H1 (cell line): Measurements from ENCODE around the gene MKRN2OS. TPM values are rescaled to one million over a fixed set of nuclear protein-coding genes. Genes with fewer than 3 reads are reported as not detected.

Experiments
- CTCF ChIA-PET: fragments of 300-600 bp; sonication (Branson Sonifier 250); formaldehyde crosslinking; loops from one replicate; lab custom pipeline; 2021; ENCODE audit not compliant: partially characterized antibody; lab: Charles Lee
- POLR2A ChIA-PET: fragments of 300-600 bp; sonication (Branson Sonifier 250); formaldehyde crosslinking; loops from one replicate; lab custom pipeline; 2021; ENCODE audit warnings: inconsistent platforms; ENCODE audit not compliant: partially characterized antibody; lab: Charles Lee
- DNase-seq, 2 experiments: peaks; one replicate each; pipeline versions ENCODE4 v3.0.0 to v3.0.0-alpha.2; 2010 to 2022; ENCODE audit warnings: low spot score in 2 of 2, low read depth in 1 of 2, mixed read lengths in 1 of 2
- FAIRE-seq: peaks from 2 replicates; lab custom pipeline; 2011; peaks lifted over from hg19 to GRCh38; lab: Jason Lieb, UNC
- H2AFZ ChIP-seq: 2 replicates; pipeline ENCODE4 v1.8.1; 2012; ENCODE audit warnings: low read length, inconsistent platforms
- H2AK5ac ChIP-seq: 2 replicates; pipeline ENCODE4 v1.6.1; 2013; ENCODE audit warnings: low read depth, low read length
- H2BK120ac ChIP-seq: replicated peaks from 2 replicates; pipeline ENCODE3; 2013; ENCODE audit warnings: low read depth, low read length, inconsistent platforms
- H2BK12ac ChIP-seq: 2 replicates; pipeline ENCODE4 v1.6.1; 2013; ENCODE audit warnings: low read depth, low read length
- H2BK15ac ChIP-seq: 2 replicates; pipeline ENCODE4 v1.6.1; 2013; ENCODE audit warnings: low read length
- H2BK20ac ChIP-seq: 2 replicates; pipeline ENCODE4 v1.6.1; 2013; ENCODE audit warnings: low read length
- H2BK5ac ChIP-seq: 2 replicates; pipeline ENCODE4 v1.6.1; 2013; ENCODE audit warnings: low read depth, low read length
- H3K14ac ChIP-seq: 2 replicates; pipeline ENCODE4 v1.6.1; 2013; ENCODE audit warnings: inconsistent platforms; ENCODE audit not compliant: insufficient read length
- H3K18ac ChIP-seq: 2 replicates; pipeline ENCODE4 v1.6.1; 2013; ENCODE audit warnings: low read length; ENCODE audit errors: extremely low read depth
- H3K23ac ChIP-seq: 2 replicates; pipeline ENCODE4 v1.6.1; 2013; ENCODE audit warnings: inconsistent platforms; ENCODE audit not compliant: insufficient read length
- H3K23me2 ChIP-seq: 2 replicates; pipeline ENCODE4 v1.6.1; 2013; ENCODE audit warnings: low read depth, low read length
- H3K27ac ChIP-seq: 2 replicates; pipeline ENCODE4 v1.6.1; 2011; ENCODE audit warnings: low read depth, low read length, inconsistent platforms
- H3K27me3 ChIP-seq, 4 experiments: replicated peaks in 1 of 4; 1 replicate in 1 of 4; 2 replicates in 3 of 4; pipeline versions ENCODE4 v1.6.1 to v1.8.1; 2011 to 2013; ENCODE audit warnings: low read length in 3 of 4, mild to moderate bottlenecking in 3 of 4, inconsistent platforms in 2 of 4, mixed read lengths in 2 of 4, moderate library complexity in 1 of 4; ENCODE audit not compliant: control insufficient read depth in 3 of 4, insufficient read depth in 3 of 4; ENCODE audit errors: extremely low read depth in 1 of 4
- H3K36me3 ChIP-seq, 4 experiments: 2 replicates each; pipeline versions ENCODE4 v1.6.1 to v1.8.1; 2011 to 2013; ENCODE audit warnings: mild to moderate bottlenecking in 4 of 4, low read length in 3 of 4, moderate library complexity in 2 of 4, control low read depth in 1 of 4, inconsistent platforms in 1 of 4; ENCODE audit not compliant: insufficient read depth in 4 of 4, control insufficient read depth in 2 of 4
- H3K4ac ChIP-seq: replicated peaks from 2 replicates; pipeline ENCODE3; 2013; ENCODE audit warnings: low read length, low read depth, mixed read lengths, inconsistent platforms; ENCODE audit not compliant: insufficient read length
- H3K4me1 ChIP-seq, 4 experiments: replicated peaks in 1 of 4; 1 replicate in 1 of 4; 2 replicates in 3 of 4; pipeline versions ENCODE4 v1.6.1 to v1.8.1; 2011 to 2013; ENCODE audit warnings: low read length in 3 of 4, inconsistent platforms in 2 of 4, mixed read lengths in 1 of 4; ENCODE audit not compliant: insufficient read depth in 4 of 4, control insufficient read depth in 3 of 4
- H3K4me2 ChIP-seq, 2 experiments: 2 replicates each; pipeline versions ENCODE4 v1.6.1 to v1.8.1; 2011 to 2013; ENCODE audit warnings: low read depth in 2 of 2, low read length in 2 of 2, control low read depth in 1 of 2, inconsistent platforms in 1 of 2, mild to moderate bottlenecking in 1 of 2; ENCODE audit not compliant: insufficient read depth in 1 of 2
- H3K4me3 ChIP-seq, 4 experiments: fragments of 200-600, 300-600 bp in 1 of 4; sonication (generic), shearing (Covaris generic), sonication (Bioruptor Twin) in 1 of 4; 2 replicates each; pipeline versions ENCODE4 v1.5.1 to v1.8.1; 2011 to 2016; ENCODE audit warnings: low read length in 4 of 4, low read depth in 3 of 4, control low read depth in 2 of 4, inconsistent platforms in 2 of 4, mild to moderate bottlenecking in 2 of 4, mixed read lengths in 1 of 4, moderate library complexity in 1 of 4; ENCODE audit not compliant: insufficient read depth in 2 of 4; ENCODE audit errors: extremely low read depth in 1 of 4
- H3K56ac ChIP-seq: replicated peaks from 2 replicates; pipeline ENCODE3; 2013; ENCODE audit warnings: low read depth, mild to moderate bottlenecking, mixed read lengths, low read length, inconsistent platforms; ENCODE audit not compliant: insufficient read length
- H3K79me1 ChIP-seq: 2 replicates; pipeline ENCODE4 v1.6.1; 2013; ENCODE audit warnings: low read depth, low read length, control low read depth
- H3K79me2 ChIP-seq, 2 experiments: 2 replicates each; pipeline versions ENCODE4 v1.6.1 to v1.8.1; 2012 to 2013; ENCODE audit warnings: low read length in 2 of 2, mild to moderate bottlenecking in 2 of 2, inconsistent platforms in 1 of 2; ENCODE audit not compliant: insufficient read depth in 2 of 2, control insufficient read depth in 1 of 2
- H3K9ac ChIP-seq, 4 experiments: replicated peaks in 1 of 4; 1 replicate in 1 of 4; 2 replicates in 3 of 4; pipeline versions ENCODE4 v1.6.1 to v1.8.1; 2011 to 2013; ENCODE audit warnings: low read depth in 3 of 4, low read length in 3 of 4, control low read depth in 2 of 4, mild to moderate bottlenecking in 2 of 4, moderate library complexity in 2 of 4, inconsistent platforms in 1 of 4; ENCODE audit errors: extremely low read depth in 1 of 4
- H3K9me3 ChIP-seq, 2 experiments: 2 replicates each; pipeline versions ENCODE4 v1.6.1 to v1.8.1; 2012 to 2013; ENCODE audit warnings: mild to moderate bottlenecking in 2 of 2, moderate library complexity in 2 of 2, control low read depth in 1 of 2, inconsistent platforms in 1 of 2, low read depth in 1 of 2, low read length in 1 of 2, mixed read lengths in 1 of 2; ENCODE audit not compliant: insufficient read depth in 2 of 2
- H4K20me1 ChIP-seq, 2 experiments: replicated peaks in 1 of 2; 2 replicates each; pipeline versions ENCODE3 to v1.8.1; 2011 to 2013; ENCODE audit warnings: inconsistent platforms in 2 of 2, low read length in 2 of 2, mild to moderate bottlenecking in 1 of 2; ENCODE audit not compliant: insufficient read depth in 2 of 2, control insufficient read depth in 1 of 2
- H4K5ac ChIP-seq: 2 replicates; pipeline ENCODE4 v1.6.1; 2013; ENCODE audit warnings: low read length, low read depth, mixed read lengths, inconsistent platforms; ENCODE audit not compliant: insufficient read length
- H4K8ac ChIP-seq: 2 replicates; pipeline ENCODE4 v1.8.0; 2013; ENCODE audit warnings: mild to moderate bottlenecking, moderate library complexity, low read length, inconsistent platforms; ENCODE audit not compliant: insufficient read depth; ENCODE audit errors: extremely low read depth
- H4K91ac ChIP-seq: replicated peaks from 2 replicates; pipeline ENCODE3; 2013; ENCODE audit warnings: low read length, mixed read lengths, inconsistent platforms; ENCODE audit not compliant: insufficient read length
- ASH2L ChIP-seq: fragments of 200-600, 300-600 bp; sonication (generic); IDR thresholded peaks from one replicate; pipeline ENCODE4 v1.7.1; 2017; ENCODE audit warnings: low read length
- ATF3 ChIP-seq: IDR thresholded peaks from 2 replicates; pipeline ENCODE4 v1.6.1; 2011; ENCODE audit warnings: low read depth, mild to moderate bottlenecking, low read length; ENCODE audit not compliant: insufficient read depth
- BACH1 ChIP-seq: IDR thresholded peaks from 2 replicates; pipeline ENCODE4 v1.6.1; 2012; ENCODE audit warnings: low read length, improper control_type of control experiment
- BCL11A ChIP-seq, 2 experiments: IDR thresholded peaks; one replicate each; pipeline ENCODE4 v1.6.1; 2011; ENCODE audit warnings: low read depth in 2 of 2, low read length in 2 of 2, mild to moderate bottlenecking in 2 of 2
- BRCA1 ChIP-seq: IDR thresholded peaks from 2 replicates; pipeline ENCODE4 v1.6.1; 2012; ENCODE audit warnings: low read depth, low read length, improper control_type of control experiment
- CTBP2 ChIP-seq: IDR thresholded peaks from 2 replicates; pipeline ENCODE4 v1.7.0; 2011; ENCODE audit warnings: borderline replicate concordance, mild to moderate bottlenecking, moderate library complexity, mixed read lengths, low read length; ENCODE audit not compliant: insufficient read depth, insufficient read length
- HDAC2 ChIP-seq, 2 experiments: fragments of 300-600 bp in 1 of 2; sonication (generic) in 1 of 2; IDR thresholded peaks; 2 replicates each; pipeline ENCODE4 v1.6.1; 2011 to 2012; ENCODE audit warnings: low read depth in 2 of 2, low read length in 2 of 2, mild to moderate bottlenecking in 2 of 2, moderate library complexity in 2 of 2, borderline replicate concordance in 1 of 2, inconsistent platforms in 1 of 2
- KDM1A ChIP-seq: fragments of 200-600, 300-600 bp; sonication (generic); IDR thresholded peaks from 2 replicates; pipeline ENCODE4 v1.7.1; 2016; ENCODE audit warnings: mild to moderate bottlenecking, low read length, borderline replicate concordance
- POLR2A ChIP-seq, 2 experiments: IDR thresholded peaks; 1 replicate in 1 of 2; 2 replicates in 1 of 2; pipeline ENCODE4 v1.6.1; 2011; ENCODE audit warnings: low read depth in 2 of 2, low read length in 2 of 2, mild to moderate bottlenecking in 2 of 2; ENCODE audit errors: control extremely low read depth in 1 of 2
- POLR2AphosphoS5 ChIP-seq: IDR thresholded peaks from 2 replicates; pipeline ENCODE4 v1.6.1; 2011; ENCODE audit warnings: low read depth, low read length
- YY1 ChIP-seq: IDR thresholded peaks from 2 replicates; pipeline ENCODE4 v1.6.1; 2011; ENCODE audit warnings: low read depth, mild to moderate bottlenecking, low read length
- WGBS, 2 experiments: shearing (Covaris generic) in 1 of 2; methylation state at CpG; one replicate each; pipeline versions ENCODE4 v1.1.6 to v1.1.7; 2013 to 2015; ENCODE audit warnings: low lambda C conversion rate in 2 of 2, mixed read lengths in 2 of 2, inconsistent platforms in 1 of 2, low coverage in 1 of 2, missing lambda C conversion rate in 1 of 2; ENCODE audit not compliant: insufficient replicate concordance in 2 of 2, insufficient coverage in 1 of 2, insufficient read length in 1 of 2; ENCODE audit errors: extremely low coverage in 1 of 2, missing lambda C conversion rate in 1 of 2; 5-methylcytosine and 5-hydroxymethylcytosine counted together
- polyA plus RNA-seq, 7 experiments: library from polyadenylated mRNA; depleted of rRNA in 3 of 7; stranded (reverse) in 5 of 7; unstranded in 2 of 7; fragments of >200 nt in 5 of 7; fragments of 200-250 nt in 2 of 7; gene quantifications; 1 replicate in 5 of 7; 2 replicates in 1 of 7; 4 replicates in 1 of 7; pipeline versions ENCODE4 v1.2.1 to v1.2.3, GENCODE V29; 2011 to 2013; ENCODE audit warnings: missing spikeins in 2 of 7, mixed read lengths in 2 of 7
- total RNA-seq: library from RNA; stranded (reverse); fragmentation: NEBNext Ultra II Directional; extraction: Animal tissue kit (Norgen Biotek cat#: 25700); gene quantifications from 2 replicates; pipeline ENCODE4 v1.2.1, GENCODE V29; 2021

MKRN2OS gene
- total and polyA plus RNA-seq, 2 of the 8 experiments (the other 6 are each of a cell fraction or from before 2014, with no cell fraction given): 0.15 to 0.41 TPM

DNA sequence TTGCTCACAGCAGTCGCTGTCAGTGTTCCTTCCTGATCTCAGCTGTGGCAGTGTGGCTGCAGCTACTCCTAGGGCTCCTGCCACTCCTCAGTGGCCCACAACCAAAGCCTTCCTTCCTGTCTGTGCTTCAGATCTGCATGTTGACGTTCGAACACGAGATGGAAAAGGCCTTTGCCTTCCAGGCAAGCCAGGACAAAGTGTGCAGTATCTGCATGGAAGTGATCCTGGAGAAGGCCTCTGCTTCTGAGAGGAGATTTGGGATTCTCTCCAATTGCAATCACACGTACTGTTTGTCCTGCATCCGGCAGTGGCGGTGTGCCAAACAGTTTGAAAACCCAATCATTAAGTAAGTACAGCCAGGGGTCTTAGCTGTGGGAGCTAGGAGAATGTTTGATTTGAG is 29.4 kb upstream of the MKRN2OS start:
- Histone ChIP-seq H3K4me2 (no peak overlapping the region), H3K36me3 (peaks cover 18 to 77% (median 50%) of the 10 kb centered on the region in 4 experiments; a peak in 7 of 8 replicates), H2AK5ac (no peak overlapping the region), H3K4me1 (no peaks in the 10 kb centered on the region), H3K9me3 (no peaks in the 10 kb centered on the region), H2BK5ac (no peak overlapping the region), H3K18ac (no peak overlapping the region), H4K8ac (no peak overlapping the region), H2BK20ac (no peak overlapping the region), H2AFZ (no peak overlapping the region), H3K9ac (no peak overlapping the region), H4K20me1 (peaks cover 3 to 6% of the 10 kb centered on the region in 2 experiments), H3K4ac (no peak overlapping the region), H3K27me3 (no peaks in the 10 kb centered on the region), H3K79me1 (no peaks in the 10 kb centered on the region; the same call in 1 of the 2 replicates), H3K56ac (no peak overlapping the region), H3K14ac (no peak overlapping the region), H3K79me2 (no peaks in the 10 kb centered on the region), H2BK15ac (no peak overlapping the region), H4K5ac (no peak overlapping the region)
- POLR2A ChIA-PET: interaction anchor here (1.0 to 1.4 kb wide), 3 partner anchors 8 to 18 kb away, joined by 3 to 5 read pairs (median 3); partner anchors contain the start of gene MKRN2
- CTCF ChIA-PET: interaction anchor here (1.6 kb wide), 1 partner anchor 16 kb away, joined by 3 read pairs; no protein-coding TSS in a partner anchor
- TF ChIP-seq ASH2L (no peak), HDAC2 (IDR thresholded peaks at IDR 0.05; ENCODE audit: borderline replicate concordance in 1 of 2, low read depth in 2 of 2, low read length in 2 of 2) (no peak), BCL11A (IDR thresholded peaks at IDR 0.05; ENCODE audit: low read depth in 2 of 2, low read length in 2 of 2) (no peak), KDM1A (no peak), POLR2A (IDR thresholded peaks at IDR 0.05; ENCODE audit: control extremely low read depth in 1 of 2, low read depth in 2 of 2, low read length in 2 of 2) (no peak), BACH1 (no peak), POLR2AphosphoS5 (no peak), BRCA1 (no peak), CTBP2 (no peak), ATF3 (no peak), YY1 (no peak)
- TF ChIP-seq, all 59 proteins: peak for 0
- Histone ChIP-seq H2BK12ac (no peak overlapping the region), H3K27ac (no peak overlapping the region), H3K4me3 (no peak overlapping the region), H3K23me2 (no peaks in the 10 kb centered on the region; the same call in 1 of the 2 replicates), H4K91ac (no peak overlapping the region), H2BK120ac (no peak overlapping the region), H3K23ac (no peak overlapping the region)
- FAIRE-seq (no peak), DNase-seq (no peak)
- WGBS, 2 experiments: 90% methylated on average over 7 of the region's 7 CpGs; no CpG with 5 or more reads in 1 of the 2 experiments
